ENCODE data around the gene TASP1.

TASP1 gene

DNA sequence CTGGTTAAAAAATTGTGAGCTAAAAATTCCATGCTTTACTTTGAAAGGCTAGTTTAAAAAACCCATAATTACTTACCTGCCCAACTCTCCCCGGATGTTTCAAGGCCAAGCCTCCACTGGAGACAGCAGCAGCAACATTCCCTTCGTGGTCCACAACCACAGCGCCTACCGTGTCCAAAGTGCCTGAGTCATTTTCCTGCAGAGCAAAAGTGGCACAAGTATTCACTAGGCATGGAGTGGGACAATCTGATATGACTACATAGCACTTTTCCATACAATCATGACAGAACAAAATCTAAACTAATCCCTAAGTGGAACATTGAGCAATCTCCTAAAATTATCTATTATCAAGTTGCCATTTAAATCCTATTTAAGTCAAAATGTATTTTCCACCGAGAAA is 104.8 kb downstream of the TASP1 start:
- no peak overlapping the region for H2AK5ac ChIP-seq (ENCODE audit: low read length)
- no peak overlapping the region for H3K18ac ChIP-seq (ENCODE audit: low read length)
- H3K14ac ChIP-seq (ENCODE audit: low read length), result no peak overlapping the region
- H3K4me3 ChIP-seq (ENCODE audit: low read depth, low read length), result no peak overlapping the region
- no peak overlapping the region for H4K8ac ChIP-seq (ENCODE audit: low read depth, low read length)
- H3K79me1 ChIP-seq (ENCODE audit: low read length), result no peaks in the 10 kb centered on the region
- H3K23ac ChIP-seq (ENCODE audit: low read length), result no peak overlapping the region
- H3K27me3 ChIP-seq (ENCODE audit: insufficient read depth, low read length), result no peaks in the 10 kb centered on the region
- no peak overlapping the region for H3K9ac ChIP-seq (ENCODE audit: low read length)
- no peak overlapping the region for H2BK5ac ChIP-seq (ENCODE audit: low read depth, low read length, poor library complexity)
- no peaks in the 10 kb centered on the region for H3K9me3 ChIP-seq (ENCODE audit: insufficient read depth, low read depth, low read length)
- H2BK120ac ChIP-seq (ENCODE audit: insufficient read depth, low read length, poor library complexity), result no peak overlapping the region
- H3K27ac ChIP-seq (ENCODE audit: low read depth, low read length), result no peak overlapping the region
- WGBS (ENCODE audit: extremely low coverage, insufficient coverage, insufficient read length), result no CpG with 5 or more reads among the region's 5 CpGs
- H4K91ac ChIP-seq (ENCODE audit: low read depth, low read length), result no peak overlapping the region
- H2BK12ac ChIP-seq (ENCODE audit: low read length), result no peak overlapping the region
- H3K4me1 ChIP-seq (ENCODE audit: control insufficient read depth in 1 of 2, insufficient read depth in 2 of 2, low read length in 2 of 2), result no peaks in the 10 kb centered on the region
- no peak overlapping the region for H3K4ac ChIP-seq (ENCODE audit: low read depth, low read length)
- H3K36me3 ChIP-seq (ENCODE audit: control insufficient read depth in 1 of 2, insufficient read depth in 2 of 2, low read length in 2 of 2), result no peaks in the 10 kb centered on the region
- H2AFZ ChIP-seq (ENCODE audit: insufficient read depth, low read length, poor library complexity), result no peak overlapping the region
- no peak overlapping the region for H3K4me2 ChIP-seq (ENCODE audit: low read length)
- no peaks in the 10 kb centered on the region for H3K79me2 ChIP-seq (ENCODE audit: control insufficient read depth, insufficient read depth, low read length, poor library complexity)
- H4K12ac ChIP-seq (ENCODE audit: low read depth, low read length), result no peak overlapping the region
- no peak for DNase-seq

DNA sequence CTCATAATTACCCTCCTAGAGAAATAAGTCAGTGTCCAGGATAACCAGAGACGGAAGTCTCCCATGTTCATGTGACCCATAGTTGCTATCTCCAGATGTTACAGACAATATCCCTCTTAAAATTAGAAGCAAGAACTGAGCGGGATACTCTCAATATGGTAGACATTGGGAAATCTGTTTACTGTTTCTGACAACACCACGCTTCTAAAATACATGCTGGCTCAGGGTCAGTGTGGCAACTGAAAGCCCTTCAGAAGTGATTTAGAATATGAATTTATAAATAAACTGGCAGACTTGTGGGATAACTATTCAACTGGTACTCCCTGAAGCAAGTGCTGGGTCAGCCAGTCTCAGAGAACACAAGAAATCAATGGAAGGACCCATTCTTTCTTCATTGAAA is 108.6 kb downstream of the TASP1 start:
- H3K23ac ChIP-seq (ENCODE audit: low read length), result no peak overlapping the region
- WGBS (ENCODE audit: extremely low coverage, insufficient coverage, insufficient read length), result no CpG with 5 or more reads among the region's 3 CpGs

DNA sequence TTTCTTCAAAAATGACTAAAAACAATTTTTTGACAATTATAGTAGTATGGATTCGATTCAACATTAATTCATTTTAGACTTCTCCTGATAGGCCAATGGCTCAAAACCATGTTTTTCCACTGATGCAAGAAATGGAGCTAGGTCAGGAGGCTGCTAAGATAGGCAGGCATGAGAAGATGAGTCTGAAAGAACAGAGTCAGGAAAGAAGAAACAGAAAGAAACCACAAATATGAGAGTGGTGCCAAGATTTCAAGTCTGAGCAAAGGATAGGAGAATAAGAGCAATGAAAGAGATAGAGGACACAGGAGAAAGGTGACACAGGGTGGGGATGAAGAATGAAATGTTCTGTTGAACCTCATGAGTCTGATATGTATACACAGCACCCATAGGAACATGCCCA is 112.2 kb downstream of the TASP1 start:
- H4K8ac ChIP-seq (ENCODE audit: low read depth, low read length), result no peak overlapping the region
- H3K14ac ChIP-seq (ENCODE audit: low read length), result no peak overlapping the region
- DNase-seq, result no peak
- H3K27ac ChIP-seq (ENCODE audit: low read depth, low read length), result no peak overlapping the region
- H2AK5ac ChIP-seq (ENCODE audit: low read length), result no peak overlapping the region
- WGBS (ENCODE audit: extremely low coverage, insufficient coverage, insufficient read length), result no CpG with 5 or more reads among the region's 1 CpG
- no peak overlapping the region for H3K23ac ChIP-seq (ENCODE audit: low read length)
- H3K9ac ChIP-seq (ENCODE audit: low read length), result no peak overlapping the region
- no peaks in the 10 kb centered on the region for H3K79me2 ChIP-seq (ENCODE audit: control insufficient read depth, insufficient read depth, low read length, poor library complexity)
- no peak overlapping the region for H2BK5ac ChIP-seq (ENCODE audit: low read depth, low read length, poor library complexity)
- no peak overlapping the region for H2AFZ ChIP-seq (ENCODE audit: insufficient read depth, low read length, poor library complexity)
- H2BK12ac ChIP-seq (ENCODE audit: low read length), result no peak overlapping the region
- no peak overlapping the region for H2BK120ac ChIP-seq (ENCODE audit: insufficient read depth, low read length, poor library complexity)
- no peak overlapping the region for H3K4me2 ChIP-seq (ENCODE audit: low read length)
- no peak overlapping the region for H3K4me3 ChIP-seq (ENCODE audit: low read depth, low read length)
- H4K12ac ChIP-seq (ENCODE audit: low read depth, low read length), result no peak overlapping the region
- peaks cover 1 to 2% of the 10 kb centered on the region in 2 experiments for H3K36me3 ChIP-seq (ENCODE audit: control insufficient read depth in 1 of 2, insufficient read depth in 2 of 2, low read length in 2 of 2)
- H3K4me1 ChIP-seq (ENCODE audit: control insufficient read depth in 1 of 2, insufficient read depth in 2 of 2, low read length in 2 of 2), result peaks cover 4% of the 10 kb centered on the region in 2 experiments
- no peak overlapping the region for H3K18ac ChIP-seq (ENCODE audit: low read length)
- H3K27me3 ChIP-seq (ENCODE audit: insufficient read depth, low read length), result no peaks in the 10 kb centered on the region
- no peak overlapping the region for H4K91ac ChIP-seq (ENCODE audit: low read depth, low read length)
- no peak overlapping the region for H3K4ac ChIP-seq (ENCODE audit: low read depth, low read length)
- no peaks in the 10 kb centered on the region for H3K9me3 ChIP-seq (ENCODE audit: insufficient read depth, low read depth, low read length)
- peaks cover 1% of the 10 kb centered on the region for H3K79me1 ChIP-seq (ENCODE audit: low read length)

More for the DNA sequence above, 108.6 kb downstream of the TASP1 start:
- H2BK5ac ChIP-seq (ENCODE audit: low read depth, low read length, poor library complexity), result no peak overlapping the region
- H2AK5ac ChIP-seq (ENCODE audit: low read length), result no peak overlapping the region
- no peak overlapping the region for H3K27ac ChIP-seq (ENCODE audit: low read depth, low read length)
- H2BK12ac ChIP-seq (ENCODE audit: low read length), result no peak overlapping the region
- no peaks in the 10 kb centered on the region for H3K79me1 ChIP-seq (ENCODE audit: low read length)
- H3K79me2 ChIP-seq (ENCODE audit: control insufficient read depth, insufficient read depth, low read length, poor library complexity), result no peaks in the 10 kb centered on the region
- H3K4me3 ChIP-seq (ENCODE audit: low read depth, low read length), result no peak overlapping the region
- H3K18ac ChIP-seq (ENCODE audit: low read length), result no peak overlapping the region
- no peak overlapping the region for H3K14ac ChIP-seq (ENCODE audit: low read length)
- H4K12ac ChIP-seq (ENCODE audit: low read depth, low read length), result no peak overlapping the region
- no peak overlapping the region for H3K4ac ChIP-seq (ENCODE audit: low read depth, low read length)
- no peak overlapping the region for H2BK120ac ChIP-seq (ENCODE audit: insufficient read depth, low read length, poor library complexity)
- H3K36me3 ChIP-seq (ENCODE audit: control insufficient read depth in 1 of 2, insufficient read depth in 2 of 2, low read length in 2 of 2), result peaks cover 0 to 1% of the 10 kb centered on the region in 2 experiments
- no peak overlapping the region for H4K91ac ChIP-seq (ENCODE audit: low read depth, low read length)
- H4K8ac ChIP-seq (ENCODE audit: low read depth, low read length), result no peak overlapping the region
- H3K9me3 ChIP-seq (ENCODE audit: insufficient read depth, low read depth, low read length), result no peaks in the 10 kb centered on the region
- peaks cover 4% of the 10 kb centered on the region in 2 experiments for H3K4me1 ChIP-seq (ENCODE audit: control insufficient read depth in 1 of 2, insufficient read depth in 2 of 2, low read length in 2 of 2)
- H3K27me3 ChIP-seq (ENCODE audit: insufficient read depth, low read length), result no peaks in the 10 kb centered on the region
- H2AFZ ChIP-seq (ENCODE audit: insufficient read depth, low read length, poor library complexity), result no peak overlapping the region
- H3K4me2 ChIP-seq (ENCODE audit: low read length), result no peak overlapping the region
- DNase-seq, result no peak
- H3K9ac ChIP-seq (ENCODE audit: low read length), result no peak overlapping the region

DNA sequence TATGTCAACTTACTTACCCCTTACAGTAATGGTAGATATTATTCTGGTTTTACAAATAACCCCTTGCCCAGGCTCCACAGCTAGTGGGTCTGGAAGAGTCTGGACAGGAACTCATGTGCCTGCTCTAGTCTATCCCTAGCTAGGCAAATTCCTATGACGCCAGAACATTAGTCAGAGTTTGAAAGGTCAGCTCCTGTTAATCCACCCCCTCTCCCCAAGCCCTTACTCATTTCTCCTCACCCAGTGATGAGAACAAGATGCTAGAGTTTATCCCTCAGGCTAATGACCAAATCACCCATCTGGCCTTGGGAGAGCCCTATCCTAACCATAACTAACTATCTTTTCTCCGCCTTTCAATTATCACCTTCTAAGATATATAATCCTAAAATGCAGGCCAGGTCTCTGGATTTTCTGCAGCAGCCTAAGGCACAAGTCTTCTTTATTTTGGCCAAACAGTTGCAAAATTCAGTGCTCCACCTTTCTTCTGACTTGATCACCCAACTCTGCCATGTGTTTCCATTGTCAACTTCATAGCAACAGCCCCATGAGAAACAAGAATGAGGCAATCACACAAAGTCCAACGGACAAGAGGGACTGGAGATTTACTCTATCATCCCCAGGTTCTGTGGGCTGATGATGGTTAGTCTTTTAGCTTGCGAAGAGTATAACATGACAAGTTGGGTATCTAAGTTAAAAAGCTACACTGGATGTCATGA is 113.3 kb downstream of the TASP1 start:
- no peak overlapping the region for H3K4me2 ChIP-seq (ENCODE audit: low read length)
- no peak overlapping the region for H2AK5ac ChIP-seq (ENCODE audit: low read length)
- no peak overlapping the region for H3K23ac ChIP-seq (ENCODE audit: low read length)
- no peaks in the 10 kb centered on the region for H3K27me3 ChIP-seq (ENCODE audit: insufficient read depth, low read length)
- no peak overlapping the region for H3K4ac ChIP-seq (ENCODE audit: low read depth, low read length)
- H2BK5ac ChIP-seq (ENCODE audit: low read depth, low read length, poor library complexity), result peak overlapping the region; percentile 46
- H3K9me3 ChIP-seq (ENCODE audit: insufficient read depth, low read depth, low read length), result no peaks in the 10 kb centered on the region
- no peak overlapping the region for H2AFZ ChIP-seq (ENCODE audit: insufficient read depth, low read length, poor library complexity)
- no peak overlapping the region for H3K14ac ChIP-seq (ENCODE audit: low read length)
- H2BK120ac ChIP-seq (ENCODE audit: insufficient read depth, low read length, poor library complexity), result no peak overlapping the region
- no peak overlapping the region for H4K8ac ChIP-seq (ENCODE audit: low read depth, low read length)
- H4K12ac ChIP-seq (ENCODE audit: low read depth, low read length), result no peak overlapping the region
- no peak overlapping the region for H3K18ac ChIP-seq (ENCODE audit: low read length)
- H3K79me1 ChIP-seq (ENCODE audit: low read length), result peaks cover 1% of the 10 kb centered on the region
- H3K27ac ChIP-seq (ENCODE audit: low read depth, low read length), result peak overlapping the region; percentile 39
- no CpG with 5 or more reads among the region's 4 CpGs for WGBS (ENCODE audit: extremely low coverage, insufficient coverage, insufficient read length)
- DNase-seq, result peak; percentile 20 to 30
- H3K79me2 ChIP-seq (ENCODE audit: control insufficient read depth, insufficient read depth, low read length, poor library complexity), result no peaks in the 10 kb centered on the region
- no peak overlapping the region for H4K91ac ChIP-seq (ENCODE audit: low read depth, low read length)
- H2BK12ac ChIP-seq (ENCODE audit: low read length), result no peak overlapping the region
- H3K4me3 ChIP-seq (ENCODE audit: low read depth, low read length), result no peak overlapping the region
- H3K36me3 ChIP-seq (ENCODE audit: control insufficient read depth in 1 of 2, insufficient read depth in 2 of 2, low read length in 2 of 2), result peaks cover 1 to 2% of the 10 kb centered on the region in 2 experiments
- H3K4me1 ChIP-seq (ENCODE audit: control insufficient read depth in 1 of 2, insufficient read depth in 2 of 2, low read length in 2 of 2), result peaks cover 4% of the 10 kb centered on the region in 2 experiments
- no peak overlapping the region for H3K9ac ChIP-seq (ENCODE audit: low read length)
